Skeletal muscle tissue (tissue), 4 donors: ENCODE results near the gene RACK1. TPM values are rescaled to one million over a fixed set of nuclear protein-coding genes. Genes with fewer than 3 reads are reported as not detected.
A peak's percentile ranks its signal among the peaks of the same experiment; 100 is the strongest.

Experiments used
- H3K27ac ChIP-seq: one replicate; pipeline ENCODE4 v1.7.0; 2013; ENCODE audit warnings: mild to moderate bottlenecking, low read depth, low read length, inconsistent platforms
- H3K27me3 ChIP-seq, 3 donors: one replicate each; pipeline ENCODE4 v1.7.0; 2013; ENCODE audit warnings: low read length in 3 of 3; ENCODE audit not compliant: control insufficient read depth in 3 of 3, insufficient read depth in 3 of 3
- H3K36me3 ChIP-seq, 3 donors: one replicate each; pipeline ENCODE4 v1.7.0; 2013; ENCODE audit warnings: low read length in 3 of 3; ENCODE audit not compliant: control insufficient read depth in 3 of 3, insufficient read depth in 3 of 3
- H3K4me1 ChIP-seq, 3 donors: one replicate each; pipeline ENCODE4 v1.7.0; 2013; ENCODE audit warnings: low read length in 3 of 3, mild to moderate bottlenecking in 3 of 3; ENCODE audit not compliant: control insufficient read depth in 3 of 3, insufficient read depth in 3 of 3
- H3K4me3 ChIP-seq, 3 donors: one replicate each; pipeline ENCODE4 v1.7.0; 2013; ENCODE audit warnings: low read length in 3 of 3
- H3K9ac ChIP-seq, 3 donors: one replicate each; pipeline ENCODE4 v1.7.0; 2013; ENCODE audit warnings: low read length in 3 of 3, mild to moderate bottlenecking in 3 of 3, moderate library complexity in 2 of 3, low read depth in 1 of 3
- H3K9me3 ChIP-seq, 3 donors: one replicate each; pipeline ENCODE4 v1.7.0; 2013; ENCODE audit warnings: low read length in 3 of 3; ENCODE audit not compliant: control insufficient read depth in 3 of 3
- total RNA-seq: library from RNA; depleted of rRNA; stranded (reverse); fragments of >200 nt; gene quantifications from one replicate; pipeline ENCODE4 v1.2.3, GENCODE V29; 2014
- donor health status: Osteomylitis.

The RACK1 gene
- total RNA-seq, 1 donor from 2014 or later, result 4,748 TPM

DNA sequence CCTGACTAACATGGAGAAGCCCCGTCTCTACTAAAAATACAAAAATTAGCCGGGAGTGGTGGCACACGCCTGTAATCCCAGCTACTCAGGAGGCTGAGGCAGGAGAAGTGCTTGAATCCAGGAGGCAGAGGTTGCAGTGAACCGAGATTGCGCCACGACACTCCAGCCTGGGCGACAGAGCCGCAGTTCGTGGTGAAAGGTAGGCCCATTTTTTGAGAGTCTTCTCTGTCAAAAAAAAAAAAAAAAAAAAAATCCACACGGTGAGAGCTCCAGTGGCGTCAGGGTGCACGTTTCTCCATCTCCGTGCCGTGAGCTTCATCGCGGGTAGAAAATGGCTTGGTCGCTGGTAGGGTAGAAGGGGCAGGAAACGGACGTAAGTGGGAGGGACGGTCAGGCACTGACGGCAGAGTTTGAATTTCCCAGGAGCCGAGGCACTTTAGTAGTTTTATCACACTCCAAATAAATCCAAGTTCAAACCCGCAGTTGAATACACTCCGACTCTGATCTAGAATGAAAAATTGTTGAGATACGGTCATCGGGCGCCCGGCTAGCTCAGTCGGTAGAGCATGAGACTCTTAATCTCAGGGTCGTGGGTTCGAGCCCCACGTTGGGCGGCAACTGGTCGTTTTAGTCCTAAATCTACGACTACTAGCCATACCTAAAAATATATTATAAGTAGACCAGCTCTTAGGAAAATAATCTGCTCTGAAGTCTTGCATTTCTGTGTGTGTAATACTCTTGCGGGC is 36.3 kb downstream of the RACK1 start:
- Histone ChIP-seq H3K27ac (peak overlapping the region; percentile 90), H3K4me1 (peaks cover 28 to 46% (median 43%) of the 10 kb centered on the region in 3 donors), H3K36me3 (peaks cover 0 to 5% (median 0%) of the 10 kb centered on the region in 3 donors), H3K4me3 (peak overlapping the region; percentile 70 to 88 (median 82)), H3K27me3 (no peaks in the 10 kb centered on the region), H3K9ac (peak overlapping the region; percentile 36 to 81 (median 73)), H3K9me3 (no peaks in the 10 kb centered on the region)

DNA sequence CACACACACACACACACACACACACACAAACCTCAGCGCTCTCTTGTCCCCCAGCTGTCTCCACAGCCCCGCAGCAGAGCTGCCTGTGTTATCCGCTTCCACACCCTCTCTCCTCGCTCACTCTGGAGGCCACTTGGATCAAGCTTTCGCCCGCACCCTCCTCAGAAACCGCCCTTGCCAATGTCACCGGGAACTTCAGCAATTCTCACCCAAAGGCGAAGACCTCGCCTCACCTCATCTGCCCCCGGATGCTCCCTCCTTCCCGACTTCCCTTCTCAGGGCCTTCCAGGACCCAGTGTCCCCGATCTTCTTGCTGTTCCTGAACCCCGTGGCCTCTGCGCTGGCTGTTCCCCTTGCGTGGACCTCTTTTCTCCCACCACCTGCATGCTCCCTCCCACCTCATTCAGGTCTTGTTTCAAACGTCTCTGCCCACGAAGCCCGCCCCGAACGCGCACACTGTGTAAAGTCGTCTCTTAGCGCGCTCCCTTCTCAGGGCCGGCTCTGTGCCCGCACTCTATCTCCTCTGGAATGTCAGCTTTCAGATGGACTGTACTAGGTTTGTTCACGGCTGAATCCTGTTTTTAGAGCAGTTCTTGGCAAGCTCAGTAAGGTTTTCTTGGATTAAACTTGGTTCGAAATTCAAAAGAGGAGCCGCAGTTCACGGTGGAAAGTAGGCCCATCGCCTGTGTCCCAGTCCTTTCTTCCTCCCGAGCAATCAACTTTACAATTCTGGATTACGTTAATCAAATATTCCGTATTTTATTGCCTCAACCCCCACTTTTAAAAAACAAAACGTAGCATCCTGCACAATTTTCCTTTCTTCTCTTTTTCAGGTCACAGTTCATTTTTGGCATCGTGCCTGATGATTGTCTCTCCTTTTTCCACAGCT is 37.7 kb downstream of the RACK1 start:
- peak overlapping the region; percentile 90 for H3K27ac ChIP-seq
- peaks cover 36 to 51% (median 39%) of the 10 kb centered on the region in 3 donors for H3K4me1 ChIP-seq
- H3K27me3 ChIP-seq, result no peaks in the 10 kb centered on the region
- no peaks in the 10 kb centered on the region for H3K9me3 ChIP-seq
- H3K9ac ChIP-seq, result peak overlapping the region; percentile 65 to 93 (median 81)
- H3K4me3 ChIP-seq, result peak overlapping the region; percentile 67 to 88 (median 82)
- H3K36me3 ChIP-seq, result peaks cover 2 to 11% (median 6%) of the 10 kb centered on the region in 3 donors

DNA sequence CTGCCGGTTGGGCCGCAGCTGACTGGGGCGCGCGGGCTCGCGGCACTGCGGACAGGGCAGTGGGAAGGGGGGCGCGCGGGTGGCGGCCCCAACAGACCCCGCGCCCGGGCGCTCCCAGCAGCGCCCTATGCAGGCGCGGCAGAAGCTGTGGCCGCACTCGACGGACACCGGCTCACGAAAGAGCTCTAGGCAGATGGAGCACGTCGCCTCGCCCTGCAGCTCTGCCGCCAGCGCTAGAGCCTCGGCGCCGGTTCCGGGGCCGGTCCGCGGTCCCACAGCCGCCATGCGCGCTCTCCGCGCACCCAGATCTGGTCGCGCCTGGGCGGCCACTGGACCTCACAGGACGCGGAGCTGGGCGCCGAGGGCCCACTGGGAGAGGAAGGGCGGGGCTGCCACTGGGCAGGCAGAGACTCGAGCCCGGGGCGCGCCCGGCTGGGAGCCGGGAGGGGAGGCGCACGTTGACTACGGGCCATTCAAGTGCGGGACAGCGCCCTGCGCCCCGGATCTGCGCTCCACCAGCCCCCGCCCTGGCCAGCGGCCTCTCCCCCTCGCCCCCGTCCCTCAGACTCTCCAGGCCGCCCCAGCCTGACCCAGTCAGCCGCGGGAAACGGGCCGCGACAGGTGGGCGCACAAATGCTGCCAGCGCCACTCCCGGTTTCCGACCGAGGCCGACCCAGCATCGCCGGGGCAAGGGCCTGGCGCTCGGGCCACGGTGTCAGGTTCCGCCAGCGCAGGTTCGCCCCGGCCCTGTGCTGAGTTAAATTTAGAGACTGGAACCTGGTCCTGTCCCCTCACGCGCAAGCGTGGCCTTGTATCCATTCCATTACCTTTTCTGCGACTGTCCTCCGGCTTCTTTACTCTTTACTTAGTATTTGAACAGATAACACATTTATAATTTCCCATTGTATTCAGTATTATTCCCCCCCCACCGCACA is 38.6 kb downstream of the RACK1 start, which contains the start of gene TRIM7:
Gene TRIM7 (minus strand): TSS at position 371 of the 935 bp plus-strand sequence. CDS start 86 bp downstream, at position 285.
- H3K27ac ChIP-seq, result peak within 1 kb of the TSS; percentile 90
- peaks cover 39 to 60% (median 45%) of the 10 kb centered on the region in 3 donors for H3K4me1 ChIP-seq
- H3K9ac ChIP-seq, result peak within 1 kb of the TSS; percentile 65 to 93 (median 81)
- peaks cover 5 to 15% (median 7%) of the 10 kb centered on the region in 3 donors for H3K36me3 ChIP-seq
- H3K4me3 ChIP-seq, result peak within 1 kb of the TSS; percentile 67 to 88 (median 82)
- H3K9me3 ChIP-seq, result no peaks in the 10 kb centered on the region
- no peaks in the 10 kb centered on the region for H3K27me3 ChIP-seq

- Histone ChIP-seq H3K36me3 (peaks cover 9 to 22% (median 11%) of the 10 kb centered on the region in 3 donors), H3K27ac (peak overlapping the region; percentile 90), H3K4me3 (peak overlapping the region; percentile 67 to 88 (median 82)), H3K9me3 (no peaks in the 10 kb centered on the region), H3K27me3 (no peaks in the 10 kb centered on the region), H3K4me1 (peaks cover 44 to 64% (median 50%) of the 10 kb centered on the region in 3 donors), H3K9ac (peak overlapping the region; percentile 65 to 93 (median 81))
These were observed 39.4 kb downstream of the RACK1 start for GRCh38 chr5:181204113-181204825.

- H3K9me3 ChIP-seq, result no peaks in the 10 kb centered on the region
- peaks cover 14 to 27% (median 16%) of the 10 kb centered on the region in 3 donors for H3K36me3 ChIP-seq
- H3K9ac ChIP-seq, result peak overlapping the region; percentile 65 to 93 (median 81)
- H3K4me3 ChIP-seq, result peak overlapping the region; percentile 67 to 88 (median 82)
- H3K27me3 ChIP-seq, result no peaks in the 10 kb centered on the region
- peaks cover 49 to 64% (median 50%) of the 10 kb centered on the region in 3 donors for H3K4me1 ChIP-seq
- peak overlapping the region; percentile 90 for H3K27ac ChIP-seq
These were observed 40.0 kb downstream of the RACK1 start for GRCh38 chr5:181203777-181204112.

GRCh38 chr5:181203093-181203711 is 40.5 kb downstream of the RACK1 start:
- Histone ChIP-seq H3K36me3 (peaks cover 16 to 33% (median 18%) of the 10 kb centered on the region in 3 donors), H3K9me3 (no peaks in the 10 kb centered on the region), H3K9ac (peak overlapping the region; percentile 52 to 93 (median 81)), H3K27ac (peak overlapping the region; percentile 90), H3K4me3 (peak overlapping the region; percentile 67 to 88 (median 82)), H3K4me1 (peaks cover 50 to 67% (median 53%) of the 10 kb centered on the region in 3 donors), H3K27me3 (no peaks in the 10 kb centered on the region)

DNA sequence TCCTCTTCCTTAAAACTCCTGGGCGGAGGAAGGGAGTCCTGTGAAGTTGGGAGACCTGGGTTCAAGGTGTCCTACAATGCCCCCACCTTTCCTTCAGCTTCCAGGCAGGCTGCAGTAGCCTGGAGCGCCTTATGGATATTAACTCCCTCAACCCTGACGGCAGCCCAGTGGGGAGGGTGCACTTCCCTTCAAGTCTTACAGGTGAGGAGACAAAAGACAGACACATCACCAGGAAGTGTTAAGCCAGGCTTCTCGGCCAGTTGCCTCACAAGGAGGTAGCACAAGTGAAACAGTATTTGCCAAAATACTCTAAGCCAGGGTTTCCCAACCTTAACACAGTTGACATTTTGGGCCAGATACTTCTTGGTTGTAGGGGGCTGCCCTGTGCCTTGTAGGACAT is 42.9 kb downstream of the RACK1 start:
- Histone ChIP-seq H3K9ac (peak overlapping the region in 1 of 3 donors; percentile 29), H3K36me3 (peaks cover 26 to 48% (median 27%) of the 10 kb centered on the region in 3 donors), H3K4me3 (no peak overlapping the region), H3K27me3 (no peaks in the 10 kb centered on the region), H3K4me1 (peaks cover 41 to 57% (median 42%) of the 10 kb centered on the region in 3 donors), H3K9me3 (no peaks in the 10 kb centered on the region), H3K27ac (no peak overlapping the region)

GRCh38 chr5:181199881-181200638 is 43.6 kb downstream of the RACK1 start:
- peaks cover 37 to 53% (median 38%) of the 10 kb centered on the region in 3 donors for H3K4me1 ChIP-seq
- no peak overlapping the region for H3K4me3 ChIP-seq
- no peaks in the 10 kb centered on the region for H3K9me3 ChIP-seq
- no peaks in the 10 kb centered on the region for H3K27me3 ChIP-seq
- H3K36me3 ChIP-seq, result peaks cover 27 to 49% (median 31%) of the 10 kb centered on the region in 3 donors
- H3K27ac ChIP-seq, result no peak overlapping the region
- peak overlapping the region in 1 of 3 donors; percentile 45 for H3K9ac ChIP-seq
